ENCODE results near the gene CALCOCO2. TPM values are rescaled to one million over a fixed set of nuclear protein-coding genes. Genes with fewer than 3 reads are reported as not detected.
A peak's percentile ranks its signal among the peaks of the same experiment; 100 is the strongest.

CALCOCO2 gene
- polyA plus RNA-seq, 1 donor (not counting 4 experiments of a cell fraction or from before 2014, with no cell fraction given), result 76.0 TPM

GRCh38 chr17:48804936-48805411 lies 25.9 kb upstream of the CALCOCO2 start:
- Histone ChIP-seq H3K27me3 (ENCODE audit: control insufficient read depth, extremely low read depth, insufficient read depth, low read length) (peaks cover 9% of the 10 kb centered on the region), H3K4me1 (ENCODE audit: control insufficient read depth, extremely low read depth, insufficient read depth, low read length) (no peaks in the 10 kb centered on the region), H3K9me3 (ENCODE audit: control insufficient read depth, low read depth, low read length) (no peaks in the 10 kb centered on the region), H3K79me2 (ENCODE audit: control insufficient read depth, insufficient read depth, low read length) (no peaks in the 10 kb centered on the region), H3K4me3 (ENCODE audit: control insufficient read depth in 2 of 3, extremely low read depth in 1 of 3, insufficient read depth in 2 of 3, low read depth in 1 of 3, low read length in 3 of 3) (no peak overlapping the region), H3K9me1 (ENCODE audit: control insufficient read depth, extremely low read depth, insufficient read depth, low read length) (no peaks in the 10 kb centered on the region), H4K20me1 (ENCODE audit: control insufficient read depth, extremely low read depth, insufficient read depth, low read length) (no peaks in the 10 kb centered on the region), H3K36me3 (ENCODE audit: control insufficient read depth in 2 of 2, extremely low read depth in 1 of 2, insufficient read depth in 2 of 2, low read length in 2 of 2) (no peaks in the 10 kb centered on the region), H3K27ac (ENCODE audit: control insufficient read depth, insufficient read depth, low read length) (no peak overlapping the region), H3K4me2 (ENCODE audit: control insufficient read depth, extremely low read depth, insufficient read depth, low read depth, low read length) (no peak overlapping the region), H2AFZ (ENCODE audit: control insufficient read depth, low read length) (no peak overlapping the region), H3K9ac (ENCODE audit: control insufficient read depth, extremely low read depth, insufficient read depth, low read length) (no peak overlapping the region)
- dilution Hi-C loops (cut with MboI; ENCODE audit: extremely low pct_ligation_motif_present, low sequenced_read_pairs), result no loop called here
- no peak for FAIRE-seq
- no peak for DNase-seq (ENCODE audit: low read depth, low spot score)
- TF ChIP-seq CTCF (optimal IDR thresholded peaks at IDR 0.05 in 1 of 3, IDR thresholded peaks at IDR 0.05 in 1 of 3, conservative IDR thresholded peaks at IDR 0.05 in 1 of 3; ENCODE audit: extremely low read depth in 1 of 3, insufficient read depth in 2 of 3, low read length in 3 of 3), result peak; percentile 86 to 94 (median 87)
- no peak for TF ChIP-seq EZH2 (IDR thresholded peaks at IDR 0.05; ENCODE audit: low read length)

GRCh38 chr17:48809182-48809581 lies 21.7 kb upstream of the CALCOCO2 start:
- Histone ChIP-seq H3K27me3 (ENCODE audit: control insufficient read depth, extremely low read depth, insufficient read depth, low read length) (peaks cover under 1% of the 10 kb centered on the region), H3K9me3 (ENCODE audit: control insufficient read depth, low read depth, low read length) (no peaks in the 10 kb centered on the region), H3K36me3 (ENCODE audit: control insufficient read depth in 2 of 2, extremely low read depth in 1 of 2, insufficient read depth in 2 of 2, low read length in 2 of 2) (no peaks in the 10 kb centered on the region), H4K20me1 (ENCODE audit: control insufficient read depth, extremely low read depth, insufficient read depth, low read length) (no peaks in the 10 kb centered on the region), H3K4me1 (ENCODE audit: control insufficient read depth, extremely low read depth, insufficient read depth, low read length) (no peaks in the 10 kb centered on the region), H3K79me2 (ENCODE audit: control insufficient read depth, insufficient read depth, low read length) (no peaks in the 10 kb centered on the region), H3K27ac (ENCODE audit: control insufficient read depth, insufficient read depth, low read length) (no peak overlapping the region), H3K9me1 (ENCODE audit: control insufficient read depth, extremely low read depth, insufficient read depth, low read length) (no peaks in the 10 kb centered on the region), H3K4me3 (ENCODE audit: control insufficient read depth in 2 of 3, extremely low read depth in 1 of 3, insufficient read depth in 2 of 3, low read depth in 1 of 3, low read length in 3 of 3) (no peak overlapping the region), H3K9ac (ENCODE audit: control insufficient read depth, extremely low read depth, insufficient read depth, low read length) (no peak overlapping the region), H2AFZ (ENCODE audit: control insufficient read depth, low read length) (no peak overlapping the region), H3K4me2 (ENCODE audit: control insufficient read depth, extremely low read depth, insufficient read depth, low read depth, low read length) (no peak overlapping the region)
- TF ChIP-seq EZH2 (IDR thresholded peaks at IDR 0.05; ENCODE audit: low read length) (no peak), CTCF (optimal IDR thresholded peaks at IDR 0.05 in 1 of 3, IDR thresholded peaks at IDR 0.05 in 1 of 3, conservative IDR thresholded peaks at IDR 0.05 in 1 of 3; ENCODE audit: extremely low read depth in 1 of 3, insufficient read depth in 2 of 3, low read length in 3 of 3) (no peak)
- DNase-seq (ENCODE audit: low read depth, low spot score) (no peak), FAIRE-seq (no peak)
- dilution Hi-C loops (cut with MboI; ENCODE audit: extremely low pct_ligation_motif_present, low sequenced_read_pairs), result no loop called here
